Parathyroid adenoma (tissue), 2 donors: ENCODE results near the gene LANCL3.
"Not testable (repeated sequence)": the region's sequence is repeated elsewhere in the genome, so short reads cannot be mapped to it uniquely, and the experiment has no call there.

Experiments
- H2AFZ ChIP-seq: fragments of 300-600 bp; sonication (generic); one replicate; pipeline ENCODE4 v1.7.0; 2017; ENCODE audit warnings: antibody characterized with exemption, mild to moderate bottlenecking
- H3K27ac ChIP-seq: fragments of 300-600 bp; sonication (generic); one replicate; pipeline ENCODE4 v1.7.0; 2017
- H3K27me3 ChIP-seq: fragments of 300-600 bp; sonication (generic); one replicate; pipeline ENCODE4 v1.7.0; 2017; ENCODE audit warnings: low read length; ENCODE audit not compliant: control insufficient read depth, insufficient read depth
- H3K36me3 ChIP-seq: fragments of 300-600 bp; sonication (generic); one replicate; pipeline ENCODE4 v1.7.0; 2017; ENCODE audit warnings: low read length; ENCODE audit not compliant: control insufficient read depth, insufficient read depth
- H3K4me1 ChIP-seq: fragments of 300-600 bp; sonication (generic); one replicate; pipeline ENCODE4 v1.7.0; 2017; ENCODE audit warnings: control low read depth
- H3K4me2 ChIP-seq: fragments of 300-600 bp; sonication (generic); one replicate; pipeline ENCODE4 v1.7.0; 2017; ENCODE audit warnings: low read length
- H3K4me3 ChIP-seq: fragments of 300-600 bp; sonication (generic); one replicate; pipeline ENCODE4 v1.7.0; 2017; ENCODE audit warnings: low read depth, low read length
- H3K79me2 ChIP-seq: fragments of 300-600 bp; sonication (generic); one replicate; pipeline ENCODE4 v1.7.0; 2017; ENCODE audit warnings: control low read depth
- H3K9ac ChIP-seq: fragments of 300-600 bp; sonication (generic); one replicate; pipeline ENCODE4 v1.7.0; 2017; ENCODE audit warnings: mild to moderate bottlenecking
- H3K9me3 ChIP-seq: fragments of 300-600 bp; sonication (generic); one replicate; pipeline ENCODE4 v1.7.0; 2017; ENCODE audit warnings: low read length; ENCODE audit not compliant: control insufficient read depth
- CTCF ChIP-seq: fragments of 300-600 bp; sonication (generic); IDR thresholded peaks from one replicate; pipeline ENCODE4 v1.7.0; 2017; ENCODE audit warnings: antibody characterized with exemption, mild to moderate bottlenecking
- donor health status: primary hyperparathyroidism.

LANCL3 gene

GRCh38 chrX:37578045-37578444, 6.6 kb downstream of the LANCL3 start:
- H3K4me2 ChIP-seq: no peak overlapping the region
- TF ChIP-seq CTCF: no peak
- no peaks in the 10 kb centered on the region for H3K4me1 ChIP-seq
- H3K36me3 ChIP-seq: no peaks in the 10 kb centered on the region
- H2AFZ ChIP-seq: no peak overlapping the region
- H3K9me3 ChIP-seq: no peaks in the 10 kb centered on the region
- H3K79me2 ChIP-seq: no peaks in the 10 kb centered on the region
- no peak overlapping the region for H3K27ac ChIP-seq
- no peaks in the 10 kb centered on the region for H3K27me3 ChIP-seq
- no peak overlapping the region for H3K9ac ChIP-seq
- no peak overlapping the region for H3K4me3 ChIP-seq

- H3K4me3 ChIP-seq: no peak overlapping the region
- H3K27ac ChIP-seq: no peak overlapping the region
- H3K36me3 ChIP-seq: no peaks in the 10 kb centered on the region
- H2AFZ ChIP-seq: no peak overlapping the region
- no peaks in the 10 kb centered on the region for H3K9me3 ChIP-seq
- H3K27me3 ChIP-seq: no peaks in the 10 kb centered on the region
- no peak for TF ChIP-seq CTCF
- no peak overlapping the region for H3K4me2 ChIP-seq
- H3K79me2 ChIP-seq: no peaks in the 10 kb centered on the region
- no peak overlapping the region for H3K9ac ChIP-seq
- H3K4me1 ChIP-seq: no peaks in the 10 kb centered on the region
Measured at GRCh38 chrX:37580080-37580479, 8.6 kb downstream of the LANCL3 start.

GRCh38 chrX:37587337-37587736, 15.9 kb downstream of the LANCL3 start:
- H2AFZ ChIP-seq, H3K36me3 ChIP-seq, H3K27me3 ChIP-seq, H3K4me1 ChIP-seq, H3K4me2 ChIP-seq, H3K27ac ChIP-seq, H3K9me3 ChIP-seq, H3K79me2 ChIP-seq, H3K4me3 ChIP-seq, H3K9ac ChIP-seq: not testable (repeated sequence)

GRCh38 chrX:37590047-37590446, 18.6 kb downstream of the LANCL3 start:
- TF ChIP-seq CTCF: no peak
- H3K36me3 ChIP-seq: no peaks in the 10 kb centered on the region
- H3K4me1 ChIP-seq: no peaks in the 10 kb centered on the region
- no peak overlapping the region for H2AFZ ChIP-seq
- H3K4me3 ChIP-seq: no peak overlapping the region
- H3K79me2 ChIP-seq: no peaks in the 10 kb centered on the region
- H3K27ac ChIP-seq: no peak overlapping the region
- no peaks in the 10 kb centered on the region for H3K27me3 ChIP-seq
- no peaks in the 10 kb centered on the region for H3K9me3 ChIP-seq
- no peak overlapping the region for H3K9ac ChIP-seq
- H3K4me2 ChIP-seq: no peak overlapping the region

GRCh38 chrX:37594755-37595382, 23.4 kb downstream of the LANCL3 start:
- H2AFZ ChIP-seq: no peak overlapping the region
- H3K27ac ChIP-seq: no peak overlapping the region
- no peak for TF ChIP-seq CTCF
- no peak overlapping the region for H3K4me3 ChIP-seq
- no peaks in the 10 kb centered on the region for H3K27me3 ChIP-seq
- no peak overlapping the region for H3K4me2 ChIP-seq
- no peaks in the 10 kb centered on the region for H3K36me3 ChIP-seq
- H3K9ac ChIP-seq: no peak overlapping the region
- H3K4me1 ChIP-seq: no peaks in the 10 kb centered on the region
- H3K79me2 ChIP-seq: no peaks in the 10 kb centered on the region
- H3K9me3 ChIP-seq: no peaks in the 10 kb centered on the region
